Peyer's patch (tissue), 4 donors: ENCODE measurements around the gene PRM3.

Source experiments
- CTCF ChIP-seq, 6 experiments: fragments of 450-650 bp in 4 of 6; fragments of 200-600 bp in 2 of 6; sonication (generic) in 1 of 6; IDR thresholded peaks; one replicate each; pipeline ENCODE4 v1.5.1; 2017 to 2019; ENCODE audit warnings: antibody characterized with exemption in 6 of 6, mild to moderate bottlenecking in 3 of 6, moderate library complexity in 1 of 6
- POLR2A ChIP-seq, 2 donors: fragments of 450-650 bp; IDR thresholded peaks; one replicate each; pipeline ENCODE4 v1.5.1; 2017; ENCODE audit warnings: antibody characterized with exemption in 2 of 2, mild to moderate bottlenecking in 2 of 2, moderate library complexity in 2 of 2

- TF ChIP-seq CTCF (IDR thresholded peaks at IDR 0.05) (no peak), POLR2A (IDR thresholded peaks at IDR 0.05) (no peak)
Observed at GRCh38 chr16:11310634-11310977, 37.2 kb upstream of the PRM3 start.
